GM19328 (cell line): Measurements from ENCODE around the gene SDC3.

Experiments used
- ATAC-seq: cut with Tn5 transposase; IDR thresholded peaks from one replicate; pipeline ENCODE4 v1.9.1; 2021; ENCODE audit warnings: mild to moderate bottlenecking, moderate library complexity; ENCODE audit not compliant: unreplicated experiment

Gene SDC3

DNA sequence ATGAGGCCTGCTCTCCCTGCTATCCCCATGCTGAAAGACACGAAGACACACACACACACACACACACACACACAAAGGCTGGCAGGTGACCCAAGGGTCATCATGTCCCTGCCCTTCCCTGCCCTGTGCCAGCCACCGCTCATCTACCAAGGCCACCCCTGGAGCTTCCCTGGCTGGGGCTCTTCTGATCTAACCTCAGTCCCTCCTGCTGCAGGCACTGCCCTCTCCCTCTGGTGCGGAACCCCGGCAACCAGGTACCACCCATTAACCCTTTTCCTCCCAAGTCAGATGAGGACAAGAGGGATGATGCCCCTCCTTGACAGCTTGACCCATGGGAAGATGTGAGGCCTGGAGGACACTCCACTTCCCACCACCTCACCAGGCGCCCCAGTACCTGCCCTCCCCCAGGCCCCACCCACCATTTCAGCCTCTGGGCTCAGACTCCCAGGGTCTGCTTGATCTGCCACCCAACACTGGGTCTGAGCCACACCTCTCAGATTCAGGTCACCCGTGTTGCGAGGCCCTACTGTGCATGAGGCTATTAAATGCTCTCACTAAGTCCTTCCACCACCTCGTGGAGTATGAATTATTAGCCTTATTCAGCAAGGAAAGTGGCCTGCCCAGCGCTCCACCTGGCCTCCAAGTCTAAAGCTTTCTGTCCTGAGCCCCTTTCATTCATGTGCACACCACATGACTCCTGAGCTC, 2.5 kb downstream of the SDC3 start:
- ATAC-seq = no peak

DNA sequence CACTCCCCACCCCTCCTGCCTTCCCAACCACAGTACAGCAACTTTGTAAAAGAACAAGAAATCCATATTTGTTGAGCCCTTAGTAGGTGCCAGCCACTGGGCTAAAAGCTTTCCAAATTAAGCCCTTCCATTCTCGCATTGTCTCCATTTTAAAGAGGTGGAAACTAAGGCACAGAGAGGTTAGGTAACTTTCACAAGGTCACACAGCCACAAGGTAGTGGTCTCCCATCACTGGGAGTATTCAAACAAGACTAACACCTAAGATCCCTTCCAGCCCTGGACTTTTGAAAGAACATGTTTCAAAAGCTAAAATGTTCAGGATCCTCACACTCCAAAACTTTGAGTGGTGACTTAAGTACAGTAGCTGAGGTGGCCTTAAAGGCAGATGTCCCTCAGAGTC, 3.2 kb downstream of the SDC3 start:
- ATAC-seq = no peak

DNA sequence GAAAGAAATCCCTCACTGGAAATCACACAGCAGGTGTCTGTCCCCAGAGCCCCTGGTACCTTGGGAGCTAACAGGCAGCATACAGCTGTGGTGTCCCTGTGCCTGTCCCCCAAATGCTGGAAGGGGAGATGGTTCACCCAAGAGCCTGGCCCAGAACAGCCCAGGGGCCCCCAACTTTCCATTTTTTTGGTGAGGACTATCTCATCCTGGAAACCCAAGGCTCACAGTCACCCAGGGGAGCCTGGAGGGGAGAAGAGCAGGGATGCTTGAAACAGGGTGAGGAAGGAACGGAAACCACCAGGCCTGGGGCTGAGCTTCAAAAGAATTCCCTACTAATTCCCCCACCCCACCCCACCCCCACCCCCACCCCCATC, 3.6 kb downstream of the SDC3 start:
- no peak for ATAC-seq

DNA sequence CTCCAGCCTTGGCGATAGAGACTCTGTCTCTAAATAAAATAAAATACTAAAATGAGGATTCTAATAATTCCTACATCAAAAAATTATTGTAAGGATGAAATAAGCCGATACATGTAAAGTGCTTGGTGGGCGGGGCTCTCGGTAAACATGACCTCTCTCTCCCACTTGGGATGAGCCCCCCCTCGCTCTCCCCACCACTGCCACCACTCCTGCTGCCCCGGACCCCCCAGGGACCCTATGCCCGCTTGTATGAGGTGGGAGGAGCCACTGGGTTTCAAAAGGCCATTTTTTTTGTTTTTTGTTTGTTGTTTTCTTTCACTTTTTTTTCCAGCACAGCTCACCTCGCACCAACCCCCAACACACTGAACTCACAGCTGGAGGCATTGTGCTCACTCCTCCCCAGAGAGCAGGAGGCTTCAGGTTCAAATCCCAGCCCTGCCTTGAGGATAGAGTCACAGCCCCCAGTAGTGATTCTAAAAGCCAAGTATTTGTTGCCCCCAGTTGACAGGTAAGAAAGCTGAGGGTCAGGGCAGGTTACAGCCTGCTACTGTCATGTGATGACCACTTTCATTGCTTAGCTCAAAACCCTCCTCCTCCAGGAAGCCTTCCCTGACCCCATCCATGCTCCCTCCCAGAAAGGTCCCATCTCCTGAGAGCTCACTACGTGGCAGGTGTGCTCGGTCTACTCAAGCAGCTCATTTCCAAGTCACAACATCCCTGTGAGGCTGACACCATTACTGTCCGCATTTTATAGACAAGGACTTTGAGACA, 4.2 kb downstream of the SDC3 start:
- no peak for ATAC-seq

DNA sequence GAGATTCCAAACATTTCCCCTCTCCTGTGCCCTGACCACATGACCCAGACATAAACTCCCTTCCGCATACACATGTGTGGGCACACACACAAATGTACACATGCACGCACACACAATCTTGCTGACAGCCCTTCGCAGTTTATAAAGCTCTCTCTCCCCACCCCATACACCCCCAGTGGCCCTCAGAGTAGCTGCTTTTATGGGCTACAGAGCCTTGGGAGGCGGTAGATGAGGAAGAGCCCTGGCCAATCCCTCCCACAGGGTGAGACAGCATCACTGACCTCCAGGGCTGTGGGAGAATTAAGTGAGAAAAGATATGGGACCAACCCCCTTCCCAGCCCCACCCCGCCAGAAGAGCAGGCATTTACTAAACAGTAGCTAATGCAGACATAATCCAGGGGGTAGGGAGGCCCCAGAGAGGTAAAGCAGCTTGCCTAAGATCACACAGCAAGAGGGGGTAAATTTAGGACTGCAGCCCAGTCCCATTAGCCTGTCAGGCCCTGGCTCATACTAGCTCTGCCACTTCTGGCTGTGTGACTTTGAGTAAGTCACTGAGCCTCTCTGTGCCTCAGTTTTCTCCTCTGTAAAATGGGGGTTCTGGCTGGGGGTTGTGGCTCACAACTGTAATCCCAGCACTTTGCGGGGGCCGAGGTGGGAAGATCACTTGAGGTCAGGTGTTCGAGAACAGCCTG, 5.1 kb downstream of the SDC3 start:
- ATAC-seq = no peak

DNA sequence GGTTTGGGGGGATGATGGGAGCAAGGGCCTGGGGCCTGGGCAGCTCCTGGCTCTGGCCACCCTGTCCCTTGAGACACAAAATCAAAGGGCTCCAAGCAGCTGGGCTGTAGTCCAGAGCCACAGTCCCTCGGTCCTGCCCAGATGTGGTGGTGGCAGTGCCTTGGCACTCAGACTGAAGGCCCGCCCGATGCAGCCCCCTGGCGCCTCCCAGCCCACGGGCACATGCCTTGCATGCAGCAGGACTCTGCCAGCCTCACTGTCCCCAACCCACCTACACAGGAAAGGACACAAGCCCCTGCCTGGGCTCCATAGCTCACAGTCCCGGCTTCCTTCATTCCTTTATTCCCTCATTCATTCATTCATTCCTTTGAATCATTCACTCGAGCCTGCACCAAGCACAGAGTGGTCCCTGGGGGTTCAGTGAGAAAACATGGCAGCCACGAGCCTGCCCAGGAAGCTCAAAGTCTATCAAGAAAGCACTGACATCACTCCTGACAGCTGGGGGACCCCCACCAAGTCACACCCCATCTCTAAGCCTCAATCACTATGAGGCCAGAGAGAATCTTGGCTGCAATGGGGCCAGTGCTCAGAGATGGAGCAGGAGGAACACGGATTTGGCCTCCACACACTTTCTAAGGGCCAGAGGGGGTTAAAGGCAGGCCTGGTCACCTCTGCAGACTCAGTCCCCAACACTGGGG, 5.8 kb downstream of the SDC3 start:
- no peak for ATAC-seq

DNA sequence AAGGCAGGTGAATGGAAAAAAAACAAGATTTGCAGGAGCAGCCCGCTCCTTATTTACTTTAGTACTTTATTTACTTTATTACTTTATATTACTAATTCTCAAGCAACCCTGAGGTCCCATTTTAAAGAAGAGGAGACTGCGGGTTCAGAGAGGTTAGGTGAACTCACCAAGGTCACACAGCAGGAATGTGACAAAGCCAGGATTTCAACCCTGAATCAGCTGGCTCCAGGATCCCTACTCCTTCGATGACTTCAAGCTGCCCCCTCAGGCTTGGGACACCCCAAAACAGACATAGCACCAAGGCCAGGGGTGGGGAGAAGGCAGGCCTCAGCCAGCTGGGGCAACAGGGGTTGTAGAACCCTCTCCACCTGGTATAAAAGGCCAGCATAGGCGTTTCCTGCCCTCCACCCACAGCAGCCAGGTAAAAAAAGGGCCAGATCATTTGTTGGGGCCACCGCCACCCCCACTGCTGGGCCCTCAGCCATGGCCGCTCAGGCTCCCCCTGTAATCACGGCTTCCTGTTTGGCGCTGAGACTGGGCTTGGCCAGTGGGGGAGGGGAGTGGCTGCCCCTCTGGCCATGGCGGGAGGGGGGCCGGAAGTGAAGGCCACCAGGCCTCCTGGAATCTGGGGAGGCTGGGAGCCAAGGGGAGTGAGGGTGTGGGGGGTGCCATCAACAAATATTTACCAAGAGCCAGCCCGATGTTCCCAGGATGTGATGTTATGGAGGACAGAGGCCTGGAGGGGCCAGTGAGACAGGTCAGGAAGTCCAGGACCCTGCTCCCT, 6.6 kb downstream of the SDC3 start:
- no peak for ATAC-seq

DNA sequence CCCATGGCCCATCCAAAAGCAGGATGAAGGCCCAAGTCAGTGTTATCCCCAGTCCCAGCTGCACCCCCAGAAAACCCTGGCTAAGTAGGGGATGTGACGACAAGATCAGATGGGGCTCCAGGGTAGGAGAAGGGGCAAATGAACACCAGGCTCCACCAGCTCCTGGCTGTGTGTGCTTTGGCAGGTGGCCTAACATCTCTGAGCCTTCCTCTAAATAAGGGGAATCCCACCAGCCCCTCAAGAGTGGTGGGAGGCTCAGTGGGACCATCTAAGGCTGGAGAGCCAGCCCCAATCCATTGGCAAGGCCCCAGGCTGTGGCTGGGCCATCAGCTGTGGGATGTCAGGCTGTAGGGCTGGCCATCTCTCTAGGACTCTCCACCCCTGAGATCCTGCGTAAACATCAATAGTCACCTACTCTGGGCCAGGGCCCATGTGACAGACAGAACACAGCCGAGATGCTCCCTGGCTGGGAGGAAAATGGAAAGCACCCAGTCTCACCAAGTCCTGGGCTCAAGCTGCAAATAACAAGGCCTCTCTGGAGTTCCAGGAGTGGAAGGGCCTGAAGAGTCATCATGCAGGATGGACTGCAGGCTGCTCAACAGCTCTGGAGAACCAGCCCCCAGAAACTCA, 7.5 kb downstream of the SDC3 start:
- no peak for ATAC-seq

DNA sequence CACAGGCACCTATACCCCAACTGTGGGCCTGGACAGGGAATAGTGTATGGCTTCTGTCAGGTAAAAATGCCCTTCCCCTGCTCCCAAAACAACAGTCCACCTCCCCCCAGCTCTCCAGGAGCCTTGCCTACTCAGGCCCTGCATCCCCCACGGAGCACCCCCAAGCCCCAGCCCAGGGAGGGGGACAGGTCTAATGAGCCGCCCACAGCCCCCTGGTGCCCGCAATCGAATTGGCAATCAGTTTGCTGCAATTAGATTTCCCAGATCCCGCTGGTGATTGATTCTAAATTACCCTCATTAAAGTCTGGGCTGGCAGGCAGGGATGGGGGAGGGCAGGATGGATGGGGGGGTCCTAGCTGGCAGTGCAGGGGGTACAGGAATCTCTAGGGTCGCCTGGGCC, 8.1 kb downstream of the SDC3 start:
- ATAC-seq = no peak

DNA sequence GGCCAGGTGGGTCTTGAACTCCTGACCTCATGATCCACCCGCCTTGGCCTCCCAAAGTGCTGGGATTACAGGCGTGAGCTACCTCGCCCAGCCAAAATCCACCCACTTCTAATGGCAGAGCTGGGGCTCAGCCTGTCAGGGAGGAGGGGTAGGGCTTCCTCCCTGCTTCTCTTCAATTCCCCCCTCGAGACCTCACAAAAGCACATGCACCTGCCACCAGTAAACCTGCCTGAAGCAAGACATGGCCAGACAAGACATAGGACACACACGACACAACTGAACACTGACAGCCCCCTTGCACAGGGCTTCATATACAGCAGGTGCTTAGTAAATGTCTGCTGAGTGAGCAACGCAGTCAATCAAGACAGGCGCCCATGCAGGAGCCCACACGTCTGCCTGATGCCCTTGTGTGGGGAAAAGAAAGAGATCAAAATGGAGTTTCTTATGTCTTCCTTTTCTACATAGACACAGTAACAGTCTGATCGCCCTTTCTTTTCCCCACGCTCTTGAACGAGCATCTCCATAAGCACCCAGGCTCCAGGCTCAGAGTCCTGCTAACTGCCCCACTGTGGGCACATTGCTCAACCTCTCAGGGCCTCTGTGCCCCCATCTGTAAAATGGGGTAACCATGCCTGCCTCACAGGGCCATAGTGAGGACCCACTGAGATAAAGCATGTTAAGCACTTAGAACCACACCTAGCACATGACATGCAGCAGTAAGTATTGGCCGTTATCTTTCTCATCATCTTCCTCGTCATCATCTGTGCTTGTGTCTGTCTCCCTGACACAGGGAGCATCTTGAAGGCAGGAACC, 8.8 kb downstream of the SDC3 start:
- ATAC-seq = no peak

DNA sequence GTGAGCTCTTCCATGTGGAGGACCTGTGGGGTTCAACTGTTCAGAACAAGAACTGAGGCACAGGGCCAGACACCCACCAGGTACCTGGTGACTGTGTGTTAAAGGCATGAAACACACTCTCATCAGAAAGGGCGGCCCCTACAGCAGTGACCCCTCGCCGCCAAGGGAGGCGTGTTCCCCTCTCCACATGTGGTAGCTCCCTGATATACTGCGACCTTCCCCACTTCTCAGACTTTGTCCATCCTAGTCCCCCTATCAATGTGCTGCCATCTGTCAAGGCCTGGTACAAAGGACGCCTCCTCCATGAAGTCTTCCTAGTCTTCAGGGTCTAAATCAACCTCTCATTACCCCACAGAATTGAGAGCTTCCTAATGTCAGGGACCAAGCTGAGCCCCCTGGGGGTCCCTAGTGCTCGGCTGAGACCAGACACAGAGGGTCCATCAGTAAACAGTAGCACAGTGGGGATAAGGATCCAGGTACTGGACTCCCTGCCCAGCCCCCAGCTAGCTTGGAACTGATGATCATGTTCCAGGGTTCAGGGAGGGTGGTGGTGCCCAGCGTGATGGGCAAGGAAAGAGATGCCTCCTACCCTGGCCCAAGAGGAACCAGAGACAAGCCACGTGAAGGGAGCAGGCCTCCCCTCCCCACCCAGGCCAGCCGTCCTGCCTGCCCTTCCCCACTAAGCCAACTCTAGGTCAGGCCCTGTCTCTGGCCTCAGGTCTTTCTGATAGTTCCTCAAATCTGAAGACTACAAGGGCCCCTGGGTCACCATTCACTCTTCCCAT, 10.3 kb downstream of the SDC3 start:
- no peak for ATAC-seq

DNA sequence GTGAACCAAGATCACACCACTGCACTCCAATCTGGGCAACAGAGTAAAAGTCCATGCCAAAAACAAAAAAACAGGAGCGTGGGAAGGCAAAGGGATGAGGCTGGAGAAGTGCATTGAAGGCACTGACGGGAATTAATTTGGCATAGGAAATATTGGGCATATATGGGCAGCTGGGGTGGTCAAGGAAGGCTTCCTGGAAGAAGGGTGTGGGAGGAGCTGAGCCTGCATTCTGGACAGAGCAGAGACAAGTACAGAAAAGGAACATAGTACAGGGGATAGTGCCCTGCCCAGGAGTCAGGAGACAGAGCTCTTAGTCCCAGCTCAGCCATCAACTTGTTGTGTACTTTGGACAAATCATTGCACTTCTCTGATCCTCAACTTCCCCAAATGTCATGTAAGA, 11.7 kb downstream of the SDC3 start:
- no peak for ATAC-seq

DNA sequence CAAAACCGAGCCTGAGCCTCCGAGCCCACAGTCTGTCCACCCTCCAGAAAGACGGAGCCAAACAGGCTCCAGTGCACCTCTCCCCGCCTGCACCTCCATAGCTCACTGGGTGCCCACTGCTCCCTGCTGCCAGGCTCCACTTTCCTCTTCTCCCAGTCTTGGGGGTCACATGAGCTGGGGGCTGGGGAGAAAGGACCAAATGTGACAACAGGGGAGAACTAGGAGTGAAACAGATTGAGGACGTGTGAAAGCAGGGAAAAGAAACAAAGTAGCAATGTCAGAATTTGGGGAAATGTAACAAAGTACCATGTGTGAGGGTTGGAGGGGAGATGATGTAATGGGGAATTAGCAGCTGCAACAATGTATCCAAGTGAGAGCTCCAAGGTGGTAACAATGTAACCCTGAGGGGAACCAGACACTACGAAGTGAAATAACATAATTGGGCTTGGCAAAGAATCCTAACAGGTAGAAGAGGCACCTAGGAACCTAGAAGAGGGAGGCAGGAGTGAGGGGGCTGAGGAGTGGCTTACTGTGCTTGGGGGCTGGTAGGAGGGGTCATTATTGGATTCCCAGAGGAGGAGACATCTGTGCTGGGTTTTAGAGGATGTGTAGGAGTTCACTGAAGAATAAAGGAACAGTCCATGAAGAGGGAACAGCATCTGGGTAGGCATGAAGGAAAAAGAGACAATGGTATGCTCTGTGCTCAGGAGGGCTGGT, 12.5 kb downstream of the SDC3 start:
- ATAC-seq = no peak

DNA sequence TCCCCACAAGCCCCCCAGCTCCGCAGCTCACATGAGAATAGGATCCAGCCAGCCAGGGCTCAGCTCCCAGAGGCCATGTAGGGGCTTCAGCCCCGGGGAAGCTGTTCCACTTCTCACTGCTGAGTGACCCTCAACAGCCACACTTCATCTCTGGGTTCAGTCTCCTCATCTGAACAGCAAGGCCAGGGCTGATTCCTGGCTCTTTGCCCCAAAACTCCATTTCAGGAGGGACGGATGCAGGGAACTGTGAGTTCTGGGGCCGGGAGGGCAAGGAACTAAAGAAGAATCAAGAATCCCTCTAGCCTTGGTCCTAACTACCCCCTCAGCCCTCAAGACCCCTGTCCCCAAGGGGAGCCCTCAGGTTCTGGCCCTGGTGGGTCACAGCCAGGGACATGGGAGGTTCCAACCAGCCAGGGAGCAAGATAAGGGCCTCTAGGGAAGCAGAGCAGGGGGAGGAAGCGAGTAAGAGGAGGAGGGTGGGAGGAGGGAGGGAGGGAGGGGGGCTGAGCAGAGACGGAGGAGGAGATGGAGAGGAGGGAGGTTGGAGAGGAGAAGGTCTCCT, 13.1 kb downstream of the SDC3 start:
- ATAC-seq = no peak

DNA sequence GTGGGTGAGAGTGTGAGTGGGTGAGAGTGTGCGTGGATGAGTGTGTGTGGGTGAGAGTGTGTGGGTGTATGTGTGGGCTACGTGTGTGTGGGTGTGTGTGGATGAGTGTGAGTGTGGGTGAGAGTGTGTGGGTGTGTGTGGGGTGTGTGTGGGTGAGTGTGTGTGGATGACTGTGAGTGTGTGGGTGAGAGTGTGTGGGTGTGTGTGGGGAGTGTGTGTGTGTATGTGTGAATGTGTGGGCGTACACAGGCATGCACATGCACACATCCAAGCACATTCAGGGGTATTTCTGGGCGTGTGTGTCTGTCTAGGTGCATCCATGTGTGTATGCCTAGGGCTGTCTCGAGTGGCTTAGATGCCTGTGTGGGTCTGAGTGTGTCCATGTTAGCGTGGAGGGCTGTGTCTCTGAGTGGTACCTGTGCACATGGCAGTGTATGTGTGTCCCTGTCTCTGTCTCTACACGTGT, 14.0 kb downstream of the SDC3 start:
- ATAC-seq = no peak

DNA sequence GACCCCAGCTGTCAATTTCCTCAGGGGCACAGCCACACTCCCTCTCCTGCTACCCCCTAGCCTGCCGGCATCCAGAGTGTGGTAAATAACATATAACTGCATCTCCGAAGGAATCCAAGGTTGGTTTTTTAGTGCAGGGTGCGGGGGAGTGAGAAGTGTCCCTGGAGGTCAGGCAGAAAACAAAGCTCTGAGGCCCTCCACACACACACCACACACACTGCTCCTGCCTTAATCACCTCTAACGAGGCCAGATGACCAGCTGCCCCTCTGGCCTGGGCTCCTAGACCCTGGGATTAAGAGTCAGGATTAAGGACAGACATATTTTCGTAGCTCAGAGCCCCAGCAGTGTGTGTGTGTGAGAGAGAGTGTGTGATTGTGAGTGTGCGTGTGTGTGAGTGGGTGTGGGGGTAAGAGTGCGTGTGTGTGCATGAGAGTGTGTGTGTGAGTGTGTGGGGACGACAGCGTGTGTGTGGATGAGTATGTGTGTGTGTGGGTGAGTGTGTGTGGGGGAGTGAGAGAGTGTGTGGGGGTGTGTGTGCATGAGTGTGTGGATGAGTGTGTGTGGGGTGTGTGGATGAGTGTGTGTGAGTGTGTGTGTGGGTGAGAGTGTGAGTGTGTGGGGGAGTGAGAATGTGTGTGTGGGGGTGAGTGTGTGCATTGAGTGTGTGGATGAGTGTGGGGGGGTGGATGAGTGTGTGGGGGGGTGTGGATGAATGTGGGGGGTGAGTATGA, 14.6 kb downstream of the SDC3 start:
- no peak for ATAC-seq

DNA sequence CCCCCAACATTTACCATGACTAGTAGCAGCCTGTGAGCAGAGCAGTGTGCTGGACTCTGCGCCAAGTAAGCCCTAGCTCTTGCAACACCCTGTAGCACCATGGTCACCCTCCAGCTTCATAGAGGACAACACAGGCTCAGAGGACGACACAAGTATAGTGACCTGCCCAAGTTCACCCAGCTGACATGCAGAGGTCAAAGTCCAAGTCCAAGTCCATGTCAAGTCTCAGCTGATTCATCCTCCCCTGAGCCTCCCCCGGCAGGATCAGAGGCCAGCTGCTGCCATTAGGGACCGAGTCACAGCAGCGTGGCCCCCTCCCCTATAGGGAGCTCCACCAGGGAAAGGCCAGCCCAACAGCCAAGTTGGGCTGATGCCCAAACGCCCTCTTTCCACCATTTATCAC, 15.9 kb downstream of the SDC3 start:
- ATAC-seq = no peak
